CD4-positive, alpha-beta T cell treated with Interleukin-4 for 1 hour (primary cell): Measurements from ENCODE around the gene GALNS.
"Not testable (repeated sequence)": the region's sequence is repeated elsewhere in the genome, so short reads cannot be mapped to it uniquely, and the experiment has no call there.

Experiments used
- DNase-seq, 2 donors: peaks; one replicate each; pipeline ENCODE4 v3.0.0-alpha.2; 2020 to 2022

The GALNS gene

GRCh38 chr16:88799569-88800276 is 57.0 kb downstream of the GALNS start:
- DNase-seq = peak in 1 of 2 donors; percentile 47

GRCh38 chr16:88798772-88799455 is 57.8 kb downstream of the GALNS start:
- DNase-seq = no peak

GRCh38 chr16:88798073-88798472 is 58.7 kb downstream of the GALNS start:
- DNase-seq = no peak

GRCh38 chr16:88796278-88796677 is 60.5 kb downstream of the GALNS start:
- DNase-seq = no peak

- no peak for DNase-seq
Observed at GRCh38 chr16:88793251-88793954, 63.3 kb downstream of the GALNS start.

- no peak for DNase-seq
Observed at GRCh38 chr16:88792668-88793250, 64.0 kb downstream of the GALNS start.

- DNase-seq = no peak
Observed at GRCh38 chr16:88792078-88792550, 64.6 kb downstream of the GALNS start.

- peak; percentile 58 to 65 for DNase-seq
Observed at GRCh38 chr16:88790312-88791211, 66.2 kb downstream of the GALNS start.

- DNase-seq = peak in 1 of 2 donors; percentile 33
Observed at GRCh38 chr16:88789594-88789993, 67.2 kb downstream of the GALNS start.

- not testable (repeated sequence) for DNase-seq
Observed at GRCh38 chr16:88788749-88789148, 68.0 kb downstream of the GALNS start.

GRCh38 chr16:88787579-88788314 is 69.0 kb downstream of the GALNS start:
- DNase-seq = no peak

- DNase-seq = peak; percentile 83 to 86
Observed at GRCh38 chr16:88785106-88785924, 71.4 kb downstream of the GALNS start, which contains the start of gene PIEZO1. Gene PIEZO1 (minus strand): TSS chr16:88785220. CDS start chr16:88784964, 256 bp downstream.

- DNase-seq = no peak
Observed at GRCh38 chr16:88784856-88785105, 72.0 kb downstream of the GALNS start.

- peak in 1 of 2 donors; percentile 43 for DNase-seq
Observed at GRCh38 chr16:88784074-88784855, 72.5 kb downstream of the GALNS start.

GRCh38 chr16:88783391-88784073 is 73.2 kb downstream of the GALNS start:
- DNase-seq = no peak

- DNase-seq = no peak
Observed at GRCh38 chr16:88782454-88783390, 74.0 kb downstream of the GALNS start.

GRCh38 chr16:88781140-88782077 is 75.3 kb downstream of the GALNS start:
- peak; percentile 73 to 75 for DNase-seq
